HEK293 (cell line): Measurements from ENCODE around the gene VPS13D.

Experiments used
- CTCF ChIP-seq: fragments of 450-650 bp; formaldehyde crosslinking; IDR thresholded peaks from 2 replicates; pipeline ENCODE4 v1.5.1; 2016; ENCODE audit warnings: missing biosample characterization, missing genetic modification characterization
- PRDM4 ChIP-seq: fragments of 450-650 bp; formaldehyde crosslinking; IDR thresholded peaks from 2 replicates; pipeline ENCODE4 v1.5.1; 2017; ENCODE audit warnings: missing biosample characterization, missing genetic modification characterization
- ZBTB21 ChIP-seq: fragments of 450-650 bp; formaldehyde crosslinking; IDR thresholded peaks from 2 replicates; pipeline ENCODE4 v1.5.1; 2017; ENCODE audit warnings: missing biosample characterization, missing genetic modification characterization
- ZNF146 ChIP-seq: fragments of 450-650 bp; formaldehyde crosslinking; IDR thresholded peaks from 2 replicates; pipeline ENCODE4 v1.5.1; 2016; ENCODE audit warnings: missing biosample characterization, missing genetic modification characterization
- ZNF350 ChIP-seq: fragments of 450-650 bp; formaldehyde crosslinking; IDR thresholded peaks from 2 replicates; pipeline ENCODE4 v1.5.0; 2017; ENCODE audit warnings: missing biosample characterization, mild to moderate bottlenecking, missing genetic modification characterization

GRCh38 chr1:12372180-12372579, 142.3 kb downstream of the VPS13D start:
- no peak for TF ChIP-seq PRDM4 (tag by site-specific recombination)
- TF ChIP-seq CTCF (tag by site-specific recombination), result no peak
- TF ChIP-seq ZNF146 (tag by site-specific recombination), result no peak
- no peak for TF ChIP-seq ZNF350 (tag by site-specific recombination)
- no peak for TF ChIP-seq ZBTB21 (tag by site-specific recombination)
